GM18520 (cell line): Measurements from ENCODE around the gene NALCN.
"Not testable (repeated sequence)": the region's sequence is repeated elsewhere in the genome, so short reads cannot be mapped to it uniquely, and the experiment has no call there.

Source experiments
- ATAC-seq: cut with Tn5 transposase; IDR thresholded peaks from one replicate; pipeline ENCODE4 v1.9.1; 2021; ENCODE audit not compliant: unreplicated experiment

NALCN gene

DNA sequence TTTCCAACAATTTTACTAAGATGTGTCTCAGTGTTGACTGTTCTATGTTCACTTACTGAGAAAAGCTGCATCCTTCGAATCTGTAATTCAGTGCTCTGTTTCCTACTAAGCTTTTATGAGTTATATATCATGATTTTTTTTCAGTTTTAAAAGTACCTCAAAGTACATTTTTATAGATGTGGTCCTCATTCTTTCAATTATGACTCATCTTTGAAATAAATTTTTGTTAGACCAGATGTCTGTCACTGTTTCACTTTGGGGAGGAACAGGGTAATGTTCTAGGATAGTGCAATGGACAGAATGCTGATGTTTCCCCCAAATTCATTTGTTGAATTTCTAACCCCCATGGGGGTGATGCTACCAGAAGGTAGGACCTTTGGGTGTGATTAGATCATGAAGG, 74.8 kb downstream of the NALCN start:
- no peak for ATAC-seq

DNA sequence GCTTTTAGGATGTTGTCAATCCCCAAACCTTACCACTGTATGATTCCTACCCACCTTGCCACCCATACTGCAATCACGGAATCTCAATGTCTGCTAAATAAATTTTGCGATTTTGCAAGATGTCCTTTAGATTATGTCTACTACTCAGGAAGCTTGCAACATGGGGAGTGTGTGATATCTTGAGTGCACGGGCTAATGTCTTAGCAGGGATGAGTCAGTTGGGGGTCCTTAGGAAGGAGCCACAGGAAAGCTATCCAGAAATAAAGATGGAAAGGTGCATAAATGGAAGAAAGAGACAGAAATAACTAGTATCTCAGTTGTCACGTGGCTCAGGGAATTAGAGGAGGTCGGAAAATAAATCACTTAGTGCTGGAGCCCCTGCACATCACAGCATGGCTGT, 77.1 kb downstream of the NALCN start:
- no peak for ATAC-seq

DNA sequence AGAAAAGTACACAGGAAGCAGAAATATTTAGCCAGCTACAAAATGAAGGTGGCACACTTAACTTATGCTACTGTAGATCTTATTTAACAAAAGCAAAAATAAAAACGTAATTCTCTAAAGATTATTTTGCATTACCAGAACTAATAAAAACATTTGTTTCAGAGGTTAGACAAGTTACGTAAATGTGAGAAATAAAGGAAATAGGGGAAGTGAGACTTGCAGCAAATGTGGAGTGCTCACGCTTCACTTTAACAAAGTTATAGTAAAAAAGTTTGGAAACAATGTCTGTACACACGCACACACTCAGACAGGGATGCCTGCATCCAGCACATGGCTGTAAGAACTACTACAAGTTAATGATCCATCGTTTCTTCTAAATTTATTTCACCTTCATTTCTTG, 83.7 kb downstream of the NALCN start:
- no peak for ATAC-seq

DNA sequence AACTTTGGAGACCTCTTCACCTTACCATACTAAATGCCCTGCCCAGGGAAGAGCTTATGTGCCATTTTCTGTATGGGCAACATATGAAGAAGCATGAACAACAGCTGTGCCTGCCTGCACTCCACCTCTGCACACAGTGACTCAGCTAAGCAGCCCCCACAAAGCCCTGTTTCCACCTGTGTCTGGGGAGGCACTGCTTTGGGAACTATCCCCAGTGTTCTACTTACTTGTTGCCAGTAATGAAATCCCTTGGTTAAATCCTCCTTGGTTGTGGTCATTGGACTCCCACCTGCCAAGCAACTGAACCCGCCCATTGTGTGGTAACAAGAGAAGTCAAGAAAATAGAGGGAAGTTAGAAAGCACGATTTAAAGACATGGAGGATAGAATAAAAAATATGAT, 84.6 kb downstream of the NALCN start:
- no peak for ATAC-seq

DNA sequence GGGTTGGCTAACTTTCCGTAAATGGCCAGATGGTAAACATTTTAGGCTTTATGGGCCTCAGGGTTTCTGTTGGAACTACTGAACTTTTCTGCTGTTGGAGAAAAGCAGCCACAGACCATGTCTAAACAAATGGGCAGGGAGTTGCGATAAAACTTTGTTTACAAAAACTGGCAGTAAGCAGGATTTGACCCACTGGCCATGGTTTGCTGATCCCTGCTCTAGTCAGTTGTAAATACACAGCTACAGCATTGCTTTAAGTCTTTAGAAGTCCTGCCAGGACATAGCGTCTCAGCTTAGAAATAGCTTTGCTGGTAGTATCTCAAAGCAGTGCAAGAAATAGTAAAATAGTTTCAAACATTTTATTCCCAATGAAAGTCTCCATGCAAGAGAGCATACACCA, 88.4 kb downstream of the NALCN start:
- ATAC-seq: no peak

DNA sequence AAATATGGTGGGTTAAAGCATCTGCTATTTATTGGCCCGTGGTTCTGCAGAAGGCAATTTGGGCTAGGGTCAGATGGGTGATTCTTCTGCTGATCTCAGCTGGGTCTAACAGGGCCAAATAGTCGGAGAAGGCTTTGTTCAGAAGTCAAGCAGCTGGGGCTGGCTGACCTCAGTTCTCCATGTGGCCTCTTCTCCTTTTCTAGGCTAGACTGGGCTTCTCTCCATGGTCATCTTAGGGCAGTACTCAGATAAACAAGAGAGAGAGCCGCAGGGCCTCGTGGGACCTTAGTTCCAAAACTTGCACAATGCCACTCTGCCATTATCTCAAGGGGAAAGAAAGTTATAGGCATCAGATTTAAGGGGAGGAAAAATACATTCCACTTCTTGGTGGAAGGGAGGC, 89.6 kb downstream of the NALCN start:
- ATAC-seq: no peak

DNA sequence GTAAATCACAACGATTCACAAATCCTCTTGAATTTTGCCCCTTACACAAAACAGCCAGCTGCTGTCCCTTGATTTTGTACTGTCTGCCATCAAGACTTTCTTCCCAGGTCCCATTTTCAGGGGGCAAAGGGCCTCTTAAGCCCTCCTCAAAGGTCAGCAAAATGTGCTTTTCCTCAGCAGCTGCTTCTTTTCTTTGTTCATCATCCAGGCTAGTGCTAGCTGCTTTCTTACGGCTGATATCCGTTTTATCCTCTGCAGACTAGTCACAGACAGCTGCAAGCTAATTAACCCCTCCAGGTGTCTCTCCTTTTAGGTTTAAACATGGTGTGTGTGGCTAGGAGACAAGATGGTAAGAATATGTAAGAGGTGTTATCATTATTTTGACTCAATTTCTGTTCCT, 90.9 kb downstream of the NALCN start:
- ATAC-seq: no peak

DNA sequence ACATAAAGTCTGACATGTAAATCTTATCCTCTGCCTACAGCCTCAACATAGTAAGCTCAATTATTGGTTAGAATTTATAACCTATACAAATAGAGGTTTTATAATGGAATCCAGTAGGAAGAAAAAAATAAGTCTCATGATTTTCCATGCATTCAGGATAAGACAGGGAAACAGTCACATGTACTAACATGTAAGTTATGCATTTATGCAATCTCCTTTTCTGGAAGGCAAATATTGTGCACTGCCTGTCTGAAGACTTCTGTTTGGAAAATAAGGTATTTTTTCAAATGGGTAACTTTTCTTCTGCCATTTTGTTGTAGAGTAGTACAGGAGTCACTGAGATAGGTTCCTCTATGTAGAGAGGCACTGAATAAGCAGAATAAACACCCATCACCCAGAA, 92.7 kb downstream of the NALCN start:
- ATAC-seq: no peak

DNA sequence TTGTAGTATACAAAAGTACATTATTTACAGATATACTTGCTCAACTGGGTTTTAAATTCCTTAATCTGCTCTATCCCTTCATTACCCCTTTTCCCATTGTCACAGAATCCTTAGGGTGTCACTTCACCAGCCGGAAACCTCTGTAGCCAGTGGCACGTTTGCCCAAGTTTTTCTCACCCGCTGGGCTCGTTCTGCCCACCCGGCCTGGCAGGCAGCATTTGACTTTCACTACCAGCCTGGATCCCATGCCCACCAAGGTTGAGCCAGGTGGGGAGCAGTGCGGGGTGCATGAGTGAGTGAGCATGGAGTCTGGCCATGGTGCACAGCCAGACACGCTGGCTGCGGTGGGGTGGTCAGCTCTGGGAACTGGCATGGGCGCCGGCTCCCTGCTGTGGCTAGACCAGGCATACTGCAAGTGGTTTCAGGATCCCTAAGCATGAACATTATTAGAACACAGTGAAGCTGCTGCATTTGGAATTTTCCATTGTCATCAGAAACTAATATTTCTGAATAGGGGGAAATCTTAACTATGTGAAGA, 98.3 kb downstream of the NALCN start:
- no peak for ATAC-seq

DNA sequence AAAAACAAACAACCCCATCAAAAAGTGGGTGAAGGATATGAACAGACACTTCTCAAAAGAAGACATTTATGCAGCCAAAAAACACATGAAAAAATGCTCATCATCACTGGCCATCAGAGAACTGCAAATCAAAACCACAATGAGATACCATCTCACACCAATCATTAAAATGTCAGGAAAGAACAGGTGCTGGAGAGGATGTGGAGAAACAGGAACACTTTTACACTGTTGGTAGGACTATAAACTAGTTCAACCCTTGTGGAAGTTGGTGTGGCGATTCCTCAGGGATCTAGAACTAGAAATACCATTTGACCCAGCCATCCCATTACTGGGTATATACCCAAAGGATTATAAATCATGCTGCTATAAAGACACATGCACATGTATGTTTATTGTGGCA, 102.8 kb downstream of the NALCN start:
- not testable (repeated sequence) for ATAC-seq

DNA sequence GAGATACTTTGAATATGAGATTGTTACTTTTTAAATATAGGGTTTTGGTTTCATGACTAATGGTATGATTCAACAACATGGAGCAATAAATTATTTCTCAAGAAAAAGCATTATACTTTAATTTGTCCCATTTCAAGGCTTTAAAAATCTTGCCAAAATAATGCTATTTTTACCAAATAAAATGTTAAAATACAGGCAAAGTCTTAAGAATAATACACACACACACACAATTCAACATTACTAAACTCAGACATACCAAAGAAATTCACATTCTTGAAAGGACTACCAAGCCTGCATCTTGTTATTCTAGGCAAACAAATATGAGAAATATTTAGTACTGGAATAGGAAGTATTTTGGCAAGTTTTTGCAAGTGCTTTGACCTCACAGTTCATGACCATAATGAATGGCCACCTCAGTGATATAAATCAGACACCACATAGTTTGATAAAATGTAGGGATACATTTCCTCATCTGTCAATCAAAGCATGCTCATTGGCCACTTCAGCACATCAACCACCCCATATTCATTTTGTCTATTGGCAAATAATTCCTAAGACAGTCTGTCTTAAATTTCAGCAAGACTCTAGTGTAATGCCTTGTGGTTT, 107.2 kb downstream of the NALCN start:
- ATAC-seq: no peak

DNA sequence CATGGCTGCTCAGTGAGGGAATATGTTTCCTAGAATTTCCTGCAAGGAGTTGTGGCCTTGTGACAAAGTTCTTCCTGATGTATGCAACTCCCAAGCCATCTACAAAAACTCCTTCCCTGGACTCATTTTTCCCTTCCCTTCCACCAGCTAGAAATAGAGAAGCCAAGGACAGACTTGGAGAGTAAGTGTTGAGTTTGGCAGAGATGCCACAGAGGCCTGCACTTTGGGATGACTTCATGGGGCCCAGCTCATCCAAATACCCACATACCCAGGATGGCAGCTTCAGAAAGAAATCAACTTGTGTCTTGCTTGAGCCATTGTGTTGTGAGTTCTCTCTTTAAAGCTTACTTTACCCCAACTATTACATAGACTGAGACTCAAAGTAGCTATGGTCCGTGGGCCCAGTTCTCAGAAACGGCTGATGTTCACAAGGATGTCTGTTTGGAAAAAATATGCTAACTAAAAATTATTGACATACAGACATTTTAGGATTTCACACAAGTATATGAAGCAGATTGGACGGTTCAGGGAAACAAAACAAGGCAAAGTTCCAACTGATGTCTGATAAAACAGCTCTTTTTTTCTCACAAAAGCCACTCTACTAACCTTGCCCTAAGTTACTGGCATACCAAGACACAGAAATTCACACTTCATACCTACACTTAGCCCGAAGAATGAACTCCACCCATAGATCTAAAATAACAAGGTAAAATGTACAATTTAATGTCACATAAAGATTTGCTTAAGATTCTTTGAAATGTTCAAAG, 107.9 kb downstream of the NALCN start:
- ATAC-seq: no peak

DNA sequence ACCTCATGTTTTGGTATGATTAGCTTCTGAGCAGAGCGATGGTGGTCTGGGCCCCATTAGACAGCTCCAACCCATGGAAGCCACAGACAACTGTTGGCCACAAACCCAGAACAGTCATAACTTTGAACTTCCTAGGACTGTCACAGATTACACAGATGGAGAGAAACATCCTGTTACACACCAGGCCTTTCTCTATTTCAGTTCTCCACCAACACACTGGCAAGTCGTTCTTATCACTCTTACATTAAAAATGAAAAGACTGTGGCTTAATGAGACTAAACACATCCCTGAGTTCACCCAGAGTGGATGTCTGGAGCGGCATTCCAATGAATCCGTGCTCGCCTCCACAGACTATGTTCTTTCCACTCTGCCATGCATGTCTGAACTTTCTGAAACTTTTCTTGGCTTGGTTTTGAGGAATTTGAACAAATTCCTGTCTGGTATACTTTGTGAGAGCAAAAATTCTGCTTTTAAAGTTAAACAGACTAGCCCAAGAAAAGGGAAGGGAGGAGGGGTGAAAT, 109.1 kb downstream of the NALCN start:
- no peak for ATAC-seq

DNA sequence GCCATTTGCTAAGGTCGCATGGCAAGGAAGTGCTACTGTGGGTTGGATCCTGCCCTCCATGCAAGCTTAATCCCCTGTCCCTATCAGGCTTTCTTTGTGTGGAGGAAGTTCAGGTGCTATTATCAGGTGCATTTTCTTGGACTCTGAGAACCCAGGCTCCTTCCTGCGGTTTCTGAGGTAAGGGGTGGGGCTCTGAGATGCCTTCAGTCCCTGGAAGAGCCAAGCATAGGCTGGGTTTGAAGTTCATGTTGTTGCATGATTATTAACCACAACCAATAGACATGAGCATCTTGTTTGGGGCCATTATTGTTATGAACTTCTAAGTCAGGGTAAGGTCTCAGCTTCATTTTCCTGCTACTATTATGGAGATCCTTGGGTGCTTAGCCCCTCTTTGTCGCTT, 109.5 kb downstream of the NALCN start:
- no peak for ATAC-seq

DNA sequence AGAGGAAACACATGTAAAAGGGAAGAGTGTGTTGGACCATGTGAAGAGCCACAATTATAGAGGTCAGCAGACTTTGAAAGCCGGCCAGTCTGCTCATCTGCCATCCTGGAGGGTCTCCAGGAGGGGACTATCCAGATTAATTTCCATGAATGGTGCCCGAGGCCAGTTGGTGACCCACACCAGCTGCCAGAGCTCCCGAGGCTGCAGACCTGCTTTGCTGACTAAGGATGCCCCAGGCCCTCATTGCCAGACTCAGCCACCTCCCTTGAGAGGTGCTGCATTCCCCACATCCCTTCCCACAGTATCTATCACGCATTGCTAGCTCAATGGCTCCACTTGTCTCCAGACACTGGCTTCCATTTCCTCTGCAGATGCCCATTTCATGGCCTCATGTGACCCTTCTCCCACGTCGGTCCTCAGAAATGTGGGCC, 110.3 kb downstream of the NALCN start:
- ATAC-seq: no peak

DNA sequence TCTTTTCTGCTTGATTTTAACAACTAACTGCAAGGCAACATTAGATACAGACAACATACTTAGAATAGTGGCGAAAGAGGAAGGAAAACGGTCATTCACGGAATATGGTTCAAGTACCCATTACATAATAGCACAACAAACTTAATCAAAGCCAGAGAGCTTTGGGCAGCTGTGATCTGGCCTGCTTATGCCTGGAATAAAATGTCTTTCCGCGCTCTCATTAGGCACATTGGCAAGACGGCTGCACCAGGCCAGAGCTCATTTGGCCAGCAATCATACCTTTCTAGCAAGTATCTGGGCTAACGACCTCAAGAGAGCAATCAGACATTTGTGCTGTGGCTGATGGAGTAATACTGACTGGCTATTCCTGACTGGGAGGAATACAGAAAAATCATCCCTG, 112.8 kb downstream of the NALCN start:
- ATAC-seq: no peak

DNA sequence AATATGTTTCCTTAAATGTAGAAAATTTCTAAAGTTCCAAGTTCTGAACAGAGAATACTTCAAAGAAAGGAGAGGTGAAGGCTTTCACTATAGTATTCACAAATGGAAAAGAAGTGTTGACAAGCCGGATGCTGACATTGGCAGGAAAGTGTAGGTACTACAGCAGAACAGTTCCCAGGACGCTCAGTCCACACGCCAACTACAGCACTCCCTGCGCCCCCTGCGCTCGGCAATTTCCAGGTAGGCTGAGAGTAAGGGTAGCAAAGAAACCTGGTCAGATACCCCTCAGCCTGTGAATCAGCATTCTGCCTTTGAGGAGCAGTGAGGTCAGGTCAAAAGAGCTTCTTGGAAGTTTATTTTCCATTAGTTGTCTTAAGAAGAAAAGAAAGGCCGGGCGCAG, 115.3 kb downstream of the NALCN start:
- ATAC-seq: no peak

DNA sequence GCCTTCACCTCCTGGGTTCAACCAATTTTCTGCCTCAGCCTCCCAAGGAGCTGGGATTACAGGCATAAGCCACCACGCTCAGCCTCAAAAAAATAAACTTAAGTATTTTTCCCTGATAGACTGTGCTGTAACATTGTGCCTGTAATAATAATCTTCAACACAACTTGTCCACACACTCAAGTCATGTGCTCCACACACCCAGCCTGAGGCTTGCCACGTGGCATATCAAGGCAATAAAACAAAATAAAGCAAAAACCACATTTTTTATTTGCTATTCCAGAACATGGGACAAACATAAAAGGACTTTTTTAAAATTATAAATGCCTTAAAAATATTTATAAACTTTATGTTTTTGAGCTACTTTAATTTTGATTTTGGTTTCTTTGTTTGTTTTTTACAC, 115.8 kb downstream of the NALCN start:
- ATAC-seq: no peak

DNA sequence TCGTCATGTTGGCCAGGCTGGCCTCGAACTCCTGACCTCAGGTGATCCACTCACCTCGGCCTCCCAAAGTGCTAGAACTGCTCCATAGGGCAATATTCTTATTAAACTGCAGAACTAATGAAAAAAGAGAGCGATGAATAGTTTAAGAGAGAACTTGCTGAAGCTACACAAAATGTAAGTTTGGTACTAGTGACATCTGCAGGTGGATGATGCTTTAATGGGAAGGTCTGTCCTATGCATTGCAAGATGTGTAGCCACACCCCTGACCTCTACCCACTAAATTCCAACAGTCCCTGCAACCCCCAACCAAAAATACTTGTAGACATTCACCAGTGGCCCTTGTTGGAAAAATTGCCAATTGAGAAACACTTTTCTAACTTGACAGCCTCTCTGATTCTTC, 117.8 kb downstream of the NALCN start:
- no peak for ATAC-seq

DNA sequence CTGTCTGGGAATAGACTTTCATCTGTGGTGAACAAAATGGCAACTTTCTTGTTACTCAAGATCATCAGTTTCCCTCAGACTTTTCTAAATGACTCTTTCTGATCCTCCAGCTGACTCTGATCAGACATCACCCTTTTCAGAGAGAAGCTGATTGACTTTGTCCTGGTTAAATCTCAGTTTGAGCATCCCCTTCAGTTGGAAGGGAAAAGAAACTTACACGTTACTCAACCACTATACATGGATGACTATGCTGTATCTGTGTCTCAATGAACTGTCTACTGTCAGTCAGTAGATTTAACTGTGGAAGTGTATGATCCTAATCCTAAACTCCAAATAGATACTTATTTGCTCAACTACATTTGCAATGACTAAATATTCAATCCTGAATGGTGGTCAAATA, 118.5 kb downstream of the NALCN start:
- ATAC-seq: no peak

DNA sequence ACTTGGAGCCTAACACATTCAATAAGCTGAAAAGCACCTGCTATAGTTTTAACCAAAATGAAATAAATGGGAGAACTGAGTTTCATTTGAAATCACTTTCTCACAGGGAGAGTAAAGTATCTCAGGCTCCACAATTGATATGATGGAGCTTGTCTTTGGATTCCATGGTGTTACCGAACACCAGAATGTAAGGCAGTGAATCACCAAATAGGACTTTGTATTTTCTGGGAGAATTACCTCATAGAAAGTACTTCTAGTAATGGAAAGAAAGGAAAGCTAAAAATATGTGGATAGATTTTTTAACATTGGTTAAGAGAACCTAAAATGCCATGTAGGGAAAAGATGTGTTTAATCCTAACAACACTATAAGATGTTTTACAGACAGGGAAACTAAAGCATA, 123.6 kb downstream of the NALCN start:
- ATAC-seq: no peak
